Measurements from ENCODE around the gene GFRA1.

DNA sequence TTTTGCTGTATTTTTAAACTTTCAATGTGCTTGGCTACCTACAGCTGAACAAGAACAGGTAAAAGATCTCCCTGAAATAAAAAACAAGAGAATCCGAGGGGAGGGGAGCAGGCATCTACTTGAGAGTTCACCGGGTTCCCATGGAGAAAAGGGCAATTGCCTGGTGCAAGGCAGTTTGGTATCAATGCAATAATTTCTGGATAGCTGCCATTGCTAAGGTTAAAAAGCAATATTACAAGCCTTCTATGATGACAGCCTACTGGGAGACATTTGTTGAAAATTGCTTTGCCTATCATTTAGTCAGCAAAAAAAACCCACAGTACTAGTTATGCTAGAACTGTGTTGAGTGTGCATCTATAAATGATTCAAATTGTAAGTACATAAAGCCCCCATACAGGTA, 82.1 kb downstream of the GFRA1 start:
- TF ChIP-seq, protein P1, sequence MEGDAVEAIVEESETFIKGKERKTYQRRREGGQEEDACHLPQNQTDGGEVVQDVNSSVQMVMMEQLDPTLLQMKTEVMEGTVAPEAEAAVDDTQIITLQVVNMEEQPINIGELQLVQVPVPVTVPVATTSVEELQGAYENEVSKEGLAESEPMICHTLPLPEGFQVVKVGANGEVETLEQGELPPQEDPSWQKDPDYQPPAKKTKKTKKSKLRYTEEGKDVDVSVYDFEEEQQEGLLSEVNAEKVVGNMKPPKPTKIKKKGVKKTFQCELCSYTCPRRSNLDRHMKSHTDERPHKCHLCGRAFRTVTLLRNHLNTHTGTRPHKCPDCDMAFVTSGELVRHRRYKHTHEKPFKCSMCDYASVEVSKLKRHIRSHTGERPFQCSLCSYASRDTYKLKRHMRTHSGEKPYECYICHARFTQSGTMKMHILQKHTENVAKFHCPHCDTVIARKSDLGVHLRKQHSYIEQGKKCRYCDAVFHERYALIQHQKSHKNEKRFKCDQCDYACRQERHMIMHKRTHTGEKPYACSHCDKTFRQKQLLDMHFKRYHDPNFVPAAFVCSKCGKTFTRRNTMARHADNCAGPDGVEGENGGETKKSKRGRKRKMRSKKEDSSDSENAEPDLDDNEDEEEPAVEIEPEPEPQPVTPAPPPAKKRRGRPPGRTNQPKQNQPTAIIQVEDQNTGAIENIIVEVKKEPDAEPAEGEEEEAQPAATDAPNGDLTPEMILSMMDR (IDR thresholded peaks at IDR 0.05; ENCODE audit: low read length): no peak
- no peak for TF ChIP-seq EZH2 (IDR thresholded peaks at IDR 0.05; ENCODE audit: borderline replicate concordance, low read length)

Measured in OCI-LY1 (cell line).